ENCODE results near the gene LFNG.

Gene LFNG

DNA sequence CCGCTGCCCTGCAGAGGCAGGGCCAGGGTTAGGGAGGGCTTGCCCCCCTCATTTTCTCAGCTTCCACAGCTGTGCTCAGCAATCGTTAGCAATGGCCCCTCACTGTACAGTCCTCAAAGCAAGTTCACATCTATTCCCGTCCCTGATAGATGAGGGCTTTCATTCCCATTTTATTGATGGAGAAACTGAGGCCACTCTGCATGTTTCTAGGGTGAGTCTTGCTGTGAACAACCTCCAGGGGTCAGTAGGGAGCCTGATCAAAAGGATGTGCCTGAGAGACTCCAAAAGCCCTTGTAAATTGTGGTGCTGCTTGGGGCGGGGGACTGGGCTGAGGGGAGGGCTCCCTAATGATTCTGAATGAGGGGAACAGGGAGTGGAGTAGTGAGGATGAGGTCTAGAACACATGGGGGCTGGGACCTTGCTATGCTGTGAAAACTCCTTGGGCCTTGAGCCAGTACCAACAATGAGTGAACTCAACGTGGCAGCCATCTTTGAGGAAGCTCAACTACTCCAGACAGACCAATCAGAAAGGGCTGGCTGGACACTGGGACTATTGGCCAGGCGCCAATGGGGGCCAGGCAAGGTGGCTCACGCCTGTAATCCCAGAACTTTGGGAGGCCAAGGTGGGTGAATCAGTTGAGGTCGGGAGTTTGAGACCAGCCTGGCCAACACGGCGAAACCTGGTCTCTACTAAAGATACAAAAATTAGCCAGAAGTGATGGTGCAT lies 36.7 kb upstream of the LFNG start:
- in situ Hi-C loops (cut with HindIII; ENCODE audit: low sequenced_read_pairs): loop anchor here (5.0 kb wide), 1 partner anchor 84 kb away; no protein-coding TSS in a partner anchor

- in situ Hi-C loops (cut with HindIII; ENCODE audit: low sequenced_read_pairs): loop anchor here (5.0 kb wide), 1 partner anchor 84 kb away; no protein-coding TSS in a partner anchor
Measured at GRCh38 chr7:2483494-2483893, 36.1 kb upstream of the LFNG start.

DNA sequence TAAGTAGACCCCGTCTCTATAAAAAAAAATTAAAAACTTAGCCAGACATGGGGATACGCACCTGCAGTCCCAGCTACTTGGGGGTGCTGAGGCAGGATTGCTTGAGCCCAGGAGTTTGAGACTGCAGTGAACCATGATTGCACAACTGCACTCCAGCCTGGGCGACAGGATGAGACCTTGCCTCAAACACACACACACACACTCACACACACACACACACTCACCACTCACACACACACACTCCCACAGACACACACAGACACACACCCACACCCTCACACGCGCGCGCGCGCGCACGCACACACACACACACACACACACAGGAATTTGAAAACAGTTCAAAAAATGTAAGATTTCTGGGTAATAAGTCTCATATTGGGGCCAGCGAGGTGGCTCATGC lies 34.7 kb upstream of the LFNG start:
- in situ Hi-C loops (cut with HindIII; ENCODE audit: low sequenced_read_pairs): loop anchor here (5.0 kb wide), 2 partner anchors 38 to 82 kb away; no protein-coding TSS in a partner anchor

DNA sequence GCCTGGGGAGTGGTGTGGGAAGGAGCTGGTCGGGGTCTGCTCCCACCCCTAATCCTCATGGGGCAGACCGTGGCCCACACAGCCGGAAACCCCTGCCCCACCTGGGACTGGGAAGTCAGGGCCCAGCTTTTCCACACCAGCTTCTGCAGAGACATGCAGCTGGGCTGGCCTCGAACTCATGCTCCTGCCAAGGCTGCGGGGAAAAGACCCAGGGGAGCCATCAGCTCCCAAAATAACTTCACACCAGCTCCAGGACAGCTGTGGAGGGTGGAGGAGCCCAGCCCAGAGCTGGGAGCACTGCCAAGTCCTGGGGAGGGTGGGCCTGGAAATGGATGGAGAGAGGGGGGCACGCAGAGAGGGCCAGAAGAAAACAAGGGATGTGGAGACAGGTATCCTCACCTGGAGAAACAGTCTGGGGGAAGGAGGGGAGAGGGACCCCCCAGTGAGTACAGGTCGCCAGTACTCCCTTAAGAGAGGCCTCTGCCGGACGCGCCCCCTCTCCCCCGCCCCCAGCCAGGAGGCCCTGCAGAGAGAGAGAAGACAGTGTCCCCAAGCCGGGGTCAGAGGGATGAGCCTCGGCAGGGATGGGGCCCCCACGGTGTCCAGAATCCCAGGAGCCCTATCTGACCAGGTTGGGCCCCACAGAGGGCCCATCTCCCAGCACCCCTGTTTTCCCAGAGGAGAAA lies 31.8 kb upstream of the LFNG start:
- in situ Hi-C loops (cut with HindIII; ENCODE audit: low sequenced_read_pairs): loop anchor here (5.0 kb wide), 1 partner anchor 40 kb away; no protein-coding TSS in a partner anchor

DNA sequence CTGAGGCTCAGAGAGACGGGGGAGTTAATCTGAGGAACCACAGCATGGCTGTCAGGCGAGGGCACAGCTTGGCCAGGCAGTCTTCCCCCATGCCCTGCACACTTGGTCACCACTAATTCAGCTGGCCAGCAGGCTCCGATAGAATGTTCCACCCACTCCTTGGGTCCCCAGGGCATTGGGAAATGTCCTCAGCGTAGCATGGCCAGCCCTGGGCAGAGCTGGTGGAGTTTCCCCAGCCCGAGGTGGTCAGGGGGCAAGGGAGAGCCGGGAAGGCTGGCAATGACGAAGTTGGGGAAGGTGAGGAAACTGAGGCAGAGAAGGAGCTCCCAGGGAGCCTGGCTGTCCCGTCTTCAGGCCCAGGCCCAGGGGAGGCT lies 31.3 kb upstream of the LFNG start:
- in situ Hi-C loops (cut with HindIII; ENCODE audit: low sequenced_read_pairs): loop anchor here (5.0 kb wide), 1 partner anchor 41 kb away; no protein-coding TSS in a partner anchor

DNA sequence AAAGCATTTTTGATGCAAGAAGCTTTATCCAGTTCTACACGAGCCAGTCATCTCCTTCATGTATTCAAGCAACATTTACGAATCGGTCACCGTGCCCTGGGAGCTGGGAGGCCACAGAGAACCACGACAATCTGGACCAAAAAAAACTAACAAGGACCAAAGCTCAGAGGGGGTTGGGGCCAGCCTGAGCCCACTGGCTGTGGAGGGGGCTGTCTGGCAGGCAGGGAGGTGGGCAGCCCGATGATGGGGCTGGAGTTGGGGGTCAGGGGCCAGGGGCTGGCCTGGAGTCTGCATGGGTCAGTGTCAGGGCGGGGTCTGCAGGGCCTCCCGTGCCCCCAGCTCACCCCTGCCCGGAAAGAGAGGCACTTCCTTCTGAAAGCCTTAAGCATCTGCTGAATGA lies 30.9 kb upstream of the LFNG start:
- in situ Hi-C loops (cut with HindIII; ENCODE audit: low sequenced_read_pairs): loop anchor here (5.0 kb wide), 1 partner anchor 41 kb away; no protein-coding TSS in a partner anchor

DNA sequence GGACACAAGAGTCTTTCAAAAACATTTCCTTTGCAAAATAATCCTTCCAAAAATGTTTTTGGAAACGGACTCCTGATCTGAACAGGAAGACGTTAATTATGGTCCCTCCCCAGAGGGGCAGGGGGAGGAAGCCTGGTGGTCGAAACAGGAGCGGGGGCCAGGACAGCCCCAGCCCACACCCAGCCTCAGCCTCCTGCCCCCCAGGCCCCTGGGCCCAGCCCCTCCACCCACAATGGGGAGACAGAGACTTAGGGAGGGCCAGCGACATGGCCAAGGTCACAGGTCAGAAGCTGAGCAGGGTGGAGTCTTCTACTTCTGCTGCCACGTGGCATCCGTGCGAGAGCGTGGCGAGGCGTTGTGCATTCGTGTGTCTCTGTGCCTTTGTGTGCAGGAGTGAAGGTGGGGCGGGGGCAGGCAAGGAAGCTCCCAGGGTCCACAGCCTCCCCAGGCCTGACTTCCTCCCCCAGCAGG lies 29.4 kb upstream of the LFNG start:
- in situ Hi-C loops (cut with HindIII; ENCODE audit: low sequenced_read_pairs): loop anchor here (10.0 kb wide), 1 partner anchor 205 kb away; no protein-coding TSS in a partner anchor

GRCh38 chr7:2492038-2492437 lies 27.5 kb upstream of the LFNG start:
- in situ Hi-C loops (cut with HindIII; ENCODE audit: low sequenced_read_pairs): loop anchor here (10.0 kb wide), 1 partner anchor 203 kb away; no protein-coding TSS in a partner anchor

DNA sequence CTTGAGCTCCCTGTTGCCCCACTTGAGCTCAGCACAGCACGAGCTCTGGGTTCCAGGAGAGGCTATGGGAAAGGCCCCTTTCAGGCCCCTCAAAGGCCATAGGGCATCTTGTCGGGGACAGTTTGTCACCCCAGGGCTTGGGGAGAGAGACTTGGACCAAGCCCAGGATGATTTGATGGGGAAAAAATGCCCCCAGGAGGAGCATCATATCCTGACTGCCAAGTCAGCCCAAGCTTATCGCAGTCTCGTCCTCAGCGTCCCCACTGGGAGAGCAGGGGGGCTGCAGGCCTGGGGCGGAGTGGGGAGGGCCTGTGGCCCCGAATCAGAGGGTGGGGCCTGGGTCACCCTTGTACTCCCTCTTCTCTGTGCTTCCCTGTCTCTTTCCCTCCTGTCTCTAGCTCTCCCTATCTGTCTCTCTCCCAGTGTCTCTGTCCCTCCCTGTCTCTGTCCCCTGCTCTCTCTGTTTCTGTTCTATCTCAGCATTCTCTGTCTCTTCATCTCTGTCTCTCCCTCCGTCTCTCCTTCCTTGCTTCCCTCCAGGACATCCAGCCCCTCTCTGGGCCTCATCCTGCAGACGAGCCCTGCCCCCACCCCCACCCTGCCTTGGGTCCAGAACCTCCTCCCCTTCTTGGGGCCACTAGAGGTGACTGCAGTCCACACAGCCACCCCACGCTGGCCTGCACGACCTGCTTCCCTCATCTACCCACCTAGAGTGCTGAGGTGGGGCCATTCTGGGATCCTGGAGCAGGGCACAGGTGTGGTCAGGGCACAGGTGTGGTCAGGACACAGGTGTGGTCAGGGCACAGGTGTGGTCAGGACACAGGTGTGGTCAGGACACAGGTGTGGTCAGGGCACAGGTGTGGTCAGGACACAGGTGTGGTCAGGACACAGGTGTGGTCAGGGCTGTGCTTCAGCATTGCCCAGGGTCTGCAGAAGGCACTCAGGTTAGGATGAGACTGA lies 26.1 kb upstream of the LFNG start:
- in situ Hi-C loops (cut with HindIII; ENCODE audit: low sequenced_read_pairs): loop anchor here (10.0 kb wide), 1 partner anchor 201 kb away; no protein-coding TSS in a partner anchor

- in situ Hi-C loops (cut with HindIII; ENCODE audit: low sequenced_read_pairs): loop anchor here (10.0 kb wide), 1 partner anchor 200 kb away; no protein-coding TSS in a partner anchor
Measured at GRCh38 chr7:2494191-2495130, 25.1 kb upstream of the LFNG start.

GRCh38 chr7:2495418-2496299 lies 23.9 kb upstream of the LFNG start:
- in situ Hi-C loops (cut with HindIII; ENCODE audit: low sequenced_read_pairs): loop anchor here (10.0 kb wide), 1 partner anchor 199 kb away; no protein-coding TSS in a partner anchor

DNA sequence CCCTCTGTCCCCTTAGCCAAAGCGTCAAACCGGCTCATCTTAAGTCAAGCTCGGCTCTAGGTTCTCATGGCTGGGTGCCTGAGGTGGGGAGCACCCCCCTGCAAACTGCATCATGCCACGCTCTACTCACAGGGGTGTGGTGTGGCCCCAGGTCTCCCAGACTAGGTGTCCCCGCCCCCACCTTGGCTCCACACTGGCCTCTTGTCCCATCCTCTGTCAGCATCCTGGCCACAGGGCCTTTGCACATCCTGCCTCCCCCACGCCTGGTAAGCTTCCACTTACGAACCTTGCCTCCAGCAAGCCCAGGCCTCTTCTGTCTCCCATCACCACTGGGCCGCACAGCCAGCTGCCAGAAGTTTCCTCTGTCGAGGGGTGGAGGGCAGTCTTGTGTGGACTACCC lies 23.2 kb upstream of the LFNG start:
- in situ Hi-C loops (cut with HindIII; ENCODE audit: low sequenced_read_pairs): loop anchor here (10.0 kb wide), 1 partner anchor 198 kb away; no protein-coding TSS in a partner anchor

DNA sequence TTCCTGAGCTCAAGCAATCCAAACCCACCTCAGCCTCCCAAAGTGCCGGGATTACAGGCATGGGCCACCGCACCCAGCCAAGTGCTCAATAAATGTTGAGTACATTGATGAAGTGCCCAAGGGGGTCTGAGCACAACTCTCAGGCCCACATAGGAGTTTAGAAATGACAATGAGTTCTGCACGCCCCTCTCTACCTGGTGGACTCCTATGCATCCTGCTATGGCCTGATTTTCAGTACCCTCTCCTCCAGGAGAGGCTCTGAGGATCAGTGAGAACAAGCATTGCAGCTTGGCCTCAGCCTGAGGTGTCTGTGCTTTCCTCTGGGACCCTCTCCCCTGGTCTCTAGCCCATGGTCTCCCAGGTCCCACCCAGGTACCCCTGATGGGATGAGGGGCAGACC lies 22.5 kb upstream of the LFNG start:
- in situ Hi-C loops (cut with HindIII; ENCODE audit: low sequenced_read_pairs): loop anchor here (10.0 kb wide), 1 partner anchor 198 kb away; no protein-coding TSS in a partner anchor

GRCh38 chr7:2497500-2498336 lies 21.9 kb upstream of the LFNG start:
- in situ Hi-C loops (cut with HindIII; ENCODE audit: low sequenced_read_pairs): loop anchor here (10.0 kb wide), 1 partner anchor 197 kb away; no protein-coding TSS in a partner anchor

DNA sequence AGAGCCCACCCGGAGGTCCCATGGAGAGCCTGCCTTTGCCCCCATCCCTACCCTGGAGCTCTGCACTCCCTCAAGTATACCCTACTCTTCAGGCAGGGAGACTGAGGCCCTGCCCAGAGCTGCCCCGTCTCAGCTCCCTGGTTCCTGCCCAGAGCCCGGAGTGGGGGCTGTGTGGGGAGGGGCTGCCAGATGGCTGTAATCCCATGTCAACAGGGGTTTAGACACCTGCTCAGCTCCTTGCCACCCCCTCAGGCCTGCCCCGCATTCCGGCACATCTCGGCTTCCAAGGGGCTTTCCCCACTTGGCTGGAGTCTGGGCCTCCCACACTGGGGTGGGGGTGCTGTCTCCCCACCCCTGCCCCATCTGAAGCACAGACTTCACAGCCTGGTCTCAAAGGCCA lies 20.9 kb upstream of the LFNG start:
- in situ Hi-C loops (cut with HindIII; ENCODE audit: low sequenced_read_pairs): loop anchor here (10.0 kb wide), 1 partner anchor 196 kb away; no protein-coding TSS in a partner anchor

- in situ Hi-C loops (cut with HindIII; ENCODE audit: low sequenced_read_pairs): loop anchor here (10.0 kb wide), 1 partner anchor 196 kb away; no protein-coding TSS in a partner anchor
Measured at GRCh38 chr7:2499181-2499580, 20.4 kb upstream of the LFNG start.

All from endothelial cell of hepatic sinusoid (primary cell).